HG03108 (cell line): ENCODE measurements around the gene DHFR2.
"Not testable (repeated sequence)": the region's sequence is repeated elsewhere in the genome, so short reads cannot be mapped to it uniquely, and the experiment has no call there.

ENCODE experiments used
- ATAC-seq: cut with Tn5 transposase; IDR thresholded peaks from one replicate; pipeline ENCODE4 v1.9.1; 2021; ENCODE audit warnings: moderate library complexity; ENCODE audit not compliant: unreplicated experiment

Gene DHFR2

GRCh38 chr3:94062513-94063404, at the start of gene DHFR2, which contains the start of gene NSUN3:
Gene DHFR2, minus strand, starts transcription at chr3:94062916. Its CDS starts 1,405 bp downstream, at chr3:94061511.
Gene NSUN3, plus strand, starts transcription at chr3:94063061. Its CDS starts 66 bp downstream, at chr3:94063127.
- ATAC-seq, result peak; percentile 91

GRCh38 chr3:94110854-94111253, 48.1 kb upstream of the DHFR2 start:
- ATAC-seq, result no peak

GRCh38 chr3:94110232-94110631, 47.5 kb upstream of the DHFR2 start:
- ATAC-seq, result not testable (repeated sequence)

- no peak for ATAC-seq
These were observed 43.6 kb upstream of the DHFR2 start for GRCh38 chr3:94106268-94106667.

DNA sequence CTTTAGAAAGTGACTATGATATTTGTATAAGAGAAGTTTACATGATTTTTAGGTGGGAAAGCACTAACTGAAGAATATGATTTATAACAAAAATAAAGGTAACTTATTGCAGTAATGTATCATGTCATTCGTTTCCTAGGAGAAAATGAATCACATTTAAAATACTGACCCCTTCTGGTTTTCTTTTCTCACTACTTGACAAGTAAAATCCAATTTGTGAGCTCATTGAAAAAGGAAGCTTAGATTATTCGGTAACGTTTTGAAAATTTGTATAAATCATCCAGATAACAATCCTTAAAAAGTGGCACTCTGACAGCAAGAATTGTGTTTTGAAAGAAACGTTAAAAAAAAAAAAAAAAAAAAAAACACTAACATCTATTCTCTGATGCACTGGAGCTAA, 39.1 kb upstream of the DHFR2 start:
- no peak for ATAC-seq

DNA sequence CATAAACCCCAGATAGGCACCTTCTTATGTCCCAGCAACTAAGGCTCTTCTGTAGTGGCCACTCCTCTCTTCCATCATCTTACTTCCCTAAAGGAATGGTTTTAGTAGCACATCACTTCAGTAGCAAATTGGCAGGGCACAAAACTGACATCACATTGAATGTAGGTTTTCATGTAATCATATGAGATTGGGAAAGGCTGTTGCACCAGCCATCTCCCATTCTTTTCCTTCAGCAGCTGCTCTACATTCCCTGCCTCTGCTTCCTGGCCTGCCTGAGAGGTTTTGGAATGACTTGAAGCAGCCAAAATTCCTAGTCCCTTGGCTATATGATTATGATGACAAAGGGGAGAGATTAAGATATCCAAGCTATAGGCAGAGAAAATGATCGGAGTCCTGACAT, 36.6 kb upstream of the DHFR2 start:
- no peak for ATAC-seq

DNA sequence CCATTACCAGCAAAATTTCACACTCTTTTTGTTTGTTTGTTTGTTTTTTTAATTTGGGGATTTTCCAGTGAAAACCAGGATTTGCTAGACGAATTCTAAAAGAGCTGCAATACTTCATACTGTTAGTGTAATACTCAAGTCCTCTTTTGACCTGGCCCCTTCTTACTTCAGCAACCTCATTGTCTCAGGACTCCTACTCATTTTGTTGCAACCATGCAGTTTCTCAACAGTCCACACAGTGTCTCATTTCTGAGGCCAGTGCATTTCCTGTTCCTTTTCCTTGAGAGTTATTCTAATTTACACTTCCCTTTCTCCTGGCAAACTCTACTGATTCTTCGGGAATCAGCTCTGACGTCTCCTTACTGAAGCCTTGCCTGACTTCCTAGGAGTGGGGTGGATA, 35.7 kb upstream of the DHFR2 start:
- ATAC-seq, result no peak

DNA sequence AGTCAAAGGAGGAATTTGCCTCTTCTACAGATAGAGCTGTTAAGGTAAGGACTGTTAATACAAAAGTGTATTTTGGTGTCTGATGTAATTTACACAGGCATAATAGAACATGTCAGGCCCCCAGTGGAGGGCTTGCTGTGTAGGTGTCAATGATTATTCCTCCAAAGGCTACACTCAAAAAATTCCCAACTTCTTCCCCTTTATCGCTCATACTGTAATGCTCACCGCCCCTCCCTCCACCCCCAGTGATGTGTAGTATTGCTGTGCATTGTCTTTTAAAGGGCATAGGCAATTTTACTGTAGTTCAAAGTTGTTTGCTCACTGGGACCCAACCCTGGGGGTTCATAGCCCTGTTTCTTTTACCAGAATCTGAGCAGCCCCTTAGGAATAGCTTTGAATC, 32.4 kb upstream of the DHFR2 start:
- no peak for ATAC-seq

DNA sequence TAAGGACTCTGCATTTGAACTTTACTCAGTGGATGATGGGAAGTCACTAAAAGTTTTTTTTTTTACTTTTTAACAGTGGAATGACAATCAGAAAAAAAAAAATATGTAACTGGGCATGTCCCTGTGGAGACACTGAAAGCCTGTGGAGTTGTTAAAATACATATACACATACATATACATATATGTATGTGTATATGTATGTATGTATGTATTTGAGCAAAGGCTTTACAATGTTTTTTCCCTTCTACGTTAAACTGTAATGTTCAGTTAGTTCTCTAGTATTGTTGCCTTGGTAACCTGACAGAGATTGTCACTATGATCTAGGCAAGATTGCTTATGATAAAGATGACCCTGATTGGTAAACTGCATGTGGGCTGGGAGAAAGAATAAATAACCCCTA, 30.4 kb upstream of the DHFR2 start:
- no peak for ATAC-seq

- no peak for ATAC-seq
These were observed 29.4 kb upstream of the DHFR2 start for GRCh38 chr3:94092086-94092485.

DNA sequence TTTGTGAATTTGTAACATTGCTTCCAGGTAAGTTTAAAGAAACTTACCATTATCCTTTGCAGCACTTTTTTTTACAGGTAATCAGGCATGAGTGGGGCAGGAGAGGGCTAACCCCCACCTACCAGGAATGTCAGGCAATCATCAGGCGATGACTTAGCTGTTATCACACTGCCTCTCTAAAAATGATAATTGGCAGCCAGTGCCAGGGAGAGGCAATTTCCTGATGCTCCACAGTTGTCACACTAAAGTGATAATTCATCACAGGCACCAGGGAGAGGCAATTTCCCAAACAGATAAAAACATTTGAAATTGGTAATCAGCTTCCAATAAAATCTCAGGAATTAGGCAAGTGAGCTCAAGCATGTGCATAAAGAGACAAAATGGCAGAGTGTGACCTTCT, 26.4 kb upstream of the DHFR2 start:
- no peak for ATAC-seq

DNA sequence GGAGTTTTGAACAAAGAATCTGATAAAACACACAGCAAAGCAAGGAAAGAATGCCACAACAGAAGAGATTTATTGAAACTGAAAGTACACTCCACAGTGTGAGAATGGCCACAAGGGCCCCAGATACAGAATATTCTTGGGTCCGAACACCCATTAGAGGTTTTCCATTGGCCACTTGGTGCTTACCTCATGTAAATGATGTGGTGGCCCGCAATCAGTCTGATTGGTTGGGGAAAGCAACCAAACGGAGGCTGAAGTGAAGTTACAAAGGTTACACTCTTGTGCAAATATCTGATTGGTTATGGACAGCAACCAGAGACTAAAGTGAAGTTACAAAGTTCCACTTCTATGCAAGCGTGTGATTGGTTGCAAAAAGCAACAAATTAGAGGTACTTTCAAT, 20.5 kb upstream of the DHFR2 start:
- ATAC-seq, result no peak

DNA sequence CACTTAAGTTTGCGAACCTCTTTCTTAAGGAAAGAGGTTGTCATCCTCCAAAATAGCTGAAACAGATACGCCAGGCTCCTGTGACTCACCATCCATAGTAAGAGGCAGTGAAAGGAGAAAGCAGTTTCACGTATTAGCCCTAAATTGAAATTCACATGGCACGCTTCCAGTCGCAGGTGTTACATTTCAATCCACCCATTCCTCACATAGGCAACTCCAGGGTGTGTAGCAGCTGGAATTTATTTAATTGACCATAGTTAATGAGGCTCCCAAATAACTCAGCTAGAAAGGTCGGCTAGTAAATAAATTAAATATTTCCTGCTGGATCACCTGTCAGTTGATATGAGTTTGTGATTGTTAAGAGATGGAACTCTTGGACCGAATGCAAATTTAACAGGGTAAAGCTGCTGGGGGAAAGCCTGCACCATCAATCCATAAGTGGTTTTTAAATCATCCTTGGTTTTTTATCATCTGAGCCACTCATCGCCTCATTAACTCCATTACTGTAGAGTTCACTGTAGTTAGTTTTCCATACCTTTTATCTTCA, 19.7 kb upstream of the DHFR2 start:
- ATAC-seq, result no peak

DNA sequence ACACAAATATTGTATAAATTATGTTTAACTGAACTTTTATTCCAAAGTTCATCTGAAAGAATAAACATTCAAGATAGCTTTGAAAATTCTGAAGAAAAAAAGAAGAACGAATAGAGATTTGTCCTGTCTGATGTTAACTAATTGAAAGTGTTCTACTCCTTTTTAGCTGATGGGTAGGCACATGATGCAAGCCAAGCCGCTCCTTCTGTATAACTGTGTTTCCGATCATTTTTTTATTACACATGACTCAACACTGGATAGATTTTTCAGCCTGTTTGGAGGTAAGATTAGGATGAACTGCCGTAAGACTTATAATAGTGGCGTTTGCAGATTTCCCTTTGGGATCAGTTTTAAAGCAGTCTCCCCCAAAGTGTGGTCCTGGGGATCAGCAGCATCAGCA, 19.2 kb upstream of the DHFR2 start:
- no peak for ATAC-seq

DNA sequence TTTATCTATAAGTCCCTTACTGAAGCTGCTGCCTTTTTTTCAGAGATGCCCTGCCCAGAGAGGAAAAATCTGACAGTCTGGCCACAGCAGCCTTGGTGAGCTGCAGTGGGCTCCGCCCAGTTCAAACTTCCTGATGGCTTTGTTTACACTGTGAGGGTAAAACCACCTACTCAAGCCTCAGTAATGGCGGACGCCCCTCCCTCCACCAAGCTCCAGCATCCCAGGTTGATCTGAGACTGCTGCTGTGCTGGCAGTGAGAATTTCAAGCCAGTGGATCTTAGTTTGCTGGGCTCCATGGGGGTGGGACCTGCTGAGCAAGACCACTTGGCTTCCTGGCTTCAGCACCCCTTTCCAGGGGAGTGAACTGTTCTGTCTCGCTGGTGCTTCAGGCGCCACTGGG, 17.8 kb upstream of the DHFR2 start:
- not testable (repeated sequence) for ATAC-seq

- ATAC-seq, result no peak
These were observed 13.3 kb upstream of the DHFR2 start for GRCh38 chr3:94076055-94076454.

- peak; percentile 89 for ATAC-seq
These were observed 9.1 kb upstream of the DHFR2 start for GRCh38 chr3:94071713-94072284.

DNA sequence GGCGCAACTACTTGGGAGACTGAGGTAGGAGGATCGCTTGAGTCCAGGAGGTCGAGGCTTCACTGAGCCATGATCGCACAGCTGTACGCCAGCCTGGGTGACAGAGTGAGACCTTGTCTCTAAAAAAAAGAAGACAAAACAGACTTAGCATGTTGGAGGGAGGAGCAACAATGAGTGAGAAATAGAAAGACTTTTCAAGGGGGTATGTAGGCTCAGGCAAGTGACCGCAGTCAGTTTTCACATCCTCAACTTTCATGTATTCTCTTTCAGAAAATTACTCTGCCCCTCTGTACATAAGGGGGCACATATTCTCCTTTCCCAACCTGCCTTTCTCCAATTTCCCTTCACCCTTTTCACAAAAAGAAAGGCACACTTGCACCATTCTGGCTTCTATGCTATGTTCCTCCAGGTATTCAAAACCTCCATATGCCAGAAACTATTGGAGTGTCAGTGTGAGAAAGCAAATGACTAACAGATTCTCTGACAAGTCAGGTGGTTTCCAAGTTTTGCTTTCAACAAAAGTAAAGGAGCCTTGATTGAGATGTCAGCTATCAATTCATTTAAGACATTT, 7.7 kb upstream of the DHFR2 start:
- peak; percentile 48 for ATAC-seq

DNA sequence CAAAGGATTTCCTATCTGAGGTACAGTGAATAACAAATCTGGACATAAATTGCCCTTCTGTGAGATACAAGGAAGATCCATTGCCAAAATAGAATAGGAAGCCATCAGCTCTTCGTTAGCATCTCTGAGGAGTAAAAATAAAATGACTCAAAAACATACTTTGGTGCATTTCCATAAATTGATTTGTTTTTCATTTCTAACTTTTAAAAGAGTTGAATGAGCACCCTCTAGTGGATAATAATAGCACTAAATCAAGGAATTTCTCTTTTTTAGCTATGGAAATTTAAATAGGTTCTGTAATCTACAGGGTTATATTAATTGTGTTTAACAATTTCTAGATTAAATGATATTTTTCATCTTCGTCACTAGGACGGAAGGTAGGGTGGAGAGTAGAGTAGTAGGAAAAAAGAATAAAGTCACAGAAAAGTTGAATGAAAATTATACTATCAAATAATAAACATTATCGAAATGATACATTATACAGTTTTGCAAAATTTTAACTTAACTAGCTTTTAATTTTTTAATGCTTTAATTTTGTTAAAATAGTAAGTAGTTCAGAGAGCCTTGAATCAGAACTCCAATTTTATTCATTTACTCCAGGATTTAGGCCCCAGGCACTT, 6.6 kb upstream of the DHFR2 start:
- no peak for ATAC-seq

GRCh38 chr3:94066506-94067500, 4.1 kb upstream of the DHFR2 start:
- ATAC-seq, result no peak
